Measurements from ENCODE around the gene NCOA6.
"Not testable (repeated sequence)": the region's sequence is repeated elsewhere in the genome, so short reads cannot be mapped to it uniquely, and the experiment has no call there.

Gene NCOA6

GRCh38 chr20:34824806-34825529 is 483 bp downstream of the NCOA6 start:
- no peak for DNase-seq

GRCh38 chr20:34824452-34824805 is 1.0 kb downstream of the NCOA6 start:
- peak; percentile 68 for DNase-seq

GRCh38 chr20:34824026-34824425 is 1.4 kb downstream of the NCOA6 start:
- DNase-seq = no peak

- DNase-seq = no peak
Observed at GRCh38 chr20:34820805-34821578, 4.5 kb downstream of the NCOA6 start.

GRCh38 chr20:34817801-34818200 is 7.7 kb downstream of the NCOA6 start:
- DNase-seq = no peak

GRCh38 chr20:34817072-34817471 is 8.4 kb downstream of the NCOA6 start:
- no peak for DNase-seq

- no peak for DNase-seq
Observed at GRCh38 chr20:34815636-34816035, 9.8 kb downstream of the NCOA6 start.

GRCh38 chr20:34808583-34808982 is 16.9 kb downstream of the NCOA6 start:
- no peak for DNase-seq

- not testable (repeated sequence) for DNase-seq
Observed at GRCh38 chr20:34807944-34808465, 17.4 kb downstream of the NCOA6 start.

GRCh38 chr20:34806255-34806654 is 19.2 kb downstream of the NCOA6 start:
- DNase-seq = no peak

GRCh38 chr20:34798871-34799270 is 26.6 kb downstream of the NCOA6 start:
- DNase-seq = no peak

GRCh38 chr20:34798328-34798727 is 27.1 kb downstream of the NCOA6 start:
- no peak for DNase-seq

- DNase-seq = no peak
Observed at GRCh38 chr20:34797012-34797995, 28.1 kb downstream of the NCOA6 start.

GRCh38 chr20:34794006-34794585 is 31.4 kb downstream of the NCOA6 start:
- DNase-seq = no peak

GRCh38 chr20:34792687-34793363 is 32.6 kb downstream of the NCOA6 start:
- no peak for DNase-seq

GRCh38 chr20:34791289-34792020 is 34.0 kb downstream of the NCOA6 start:
- DNase-seq = no peak

GRCh38 chr20:34781220-34781619 is 44.2 kb downstream of the NCOA6 start:
- no peak for DNase-seq

GRCh38 chr20:34780291-34780690 is 45.2 kb downstream of the NCOA6 start:
- DNase-seq = not testable (repeated sequence)

GRCh38 chr20:34776177-34776576 is 49.3 kb downstream of the NCOA6 start:
- no peak for DNase-seq

- no peak for DNase-seq
Observed at GRCh38 chr20:34774886-34775285, 50.6 kb downstream of the NCOA6 start.

GRCh38 chr20:34774449-34774848 is 51.0 kb downstream of the NCOA6 start:
- no peak for DNase-seq

All from DMS153 (cell line).